ENCODE data around the gene GPR160.
A peak's percentile ranks its signal among the peaks of the same experiment; 100 is the strongest.
"Not testable (repeated sequence)": the region's sequence is repeated elsewhere in the genome, so short reads cannot be mapped to it uniquely, and the experiment has no call there.

Gene GPR160

GRCh38 chr3:170003881-170004356, 33.9 kb upstream of the GPR160 start:
- Histone ChIP-seq H3K9me3 (ENCODE audit: severe bottlenecking) (no peaks in the 10 kb centered on the region), H3K4me3 (ENCODE audit: low read depth, low read length) (no peak overlapping the region), H3K27ac (no peak overlapping the region), H3K36me3 (no peaks in the 10 kb centered on the region), H3K27me3 (ENCODE audit: insufficient read depth, low read depth, severe bottlenecking) (no peaks in the 10 kb centered on the region)
- TF ChIP-seq CTCF (IDR thresholded peaks at IDR 0.05; ENCODE audit: low read depth, low read length) = no peak
- no peak for DNase-seq

- H3K27me3 ChIP-seq (ENCODE audit: insufficient read depth, low read depth, severe bottlenecking) = no peaks in the 10 kb centered on the region
- H3K4me3 ChIP-seq (ENCODE audit: low read depth, low read length) = no peak overlapping the region
- DNase-seq = no peak
- H3K36me3 ChIP-seq = no peaks in the 10 kb centered on the region
- no peak for TF ChIP-seq CTCF (IDR thresholded peaks at IDR 0.05; ENCODE audit: low read depth, low read length)
- H3K9me3 ChIP-seq (ENCODE audit: severe bottlenecking) = no peaks in the 10 kb centered on the region
- no peak overlapping the region for H3K27ac ChIP-seq
Measured at GRCh38 chr3:170007031-170007663, 30.6 kb upstream of the GPR160 start.

GRCh38 chr3:170010498-170010897, 27.3 kb upstream of the GPR160 start:
- no peaks in the 10 kb centered on the region for H3K27me3 ChIP-seq (ENCODE audit: insufficient read depth, low read depth, severe bottlenecking)
- no peak for TF ChIP-seq CTCF (IDR thresholded peaks at IDR 0.05; ENCODE audit: low read depth, low read length)
- H3K36me3 ChIP-seq = no peaks in the 10 kb centered on the region
- DNase-seq = no peak
- H3K27ac ChIP-seq = no peak overlapping the region
- no peaks in the 10 kb centered on the region for H3K9me3 ChIP-seq (ENCODE audit: severe bottlenecking)
- no peak overlapping the region for H3K4me3 ChIP-seq (ENCODE audit: low read depth, low read length)

GRCh38 chr3:170012683-170013400, 25.0 kb upstream of the GPR160 start:
- no peaks in the 10 kb centered on the region for H3K36me3 ChIP-seq
- no peak for TF ChIP-seq CTCF (IDR thresholded peaks at IDR 0.05; ENCODE audit: low read depth, low read length)
- peak; percentile 38 for DNase-seq
- H3K27me3 ChIP-seq (ENCODE audit: insufficient read depth, low read depth, severe bottlenecking) = no peaks in the 10 kb centered on the region
- peak overlapping the region; percentile 75 for H3K27ac ChIP-seq
- peak overlapping the region; percentile 43 for H3K4me3 ChIP-seq (ENCODE audit: low read depth, low read length)
- no peaks in the 10 kb centered on the region for H3K9me3 ChIP-seq (ENCODE audit: severe bottlenecking)

GRCh38 chr3:170016057-170016456, 21.7 kb upstream of the GPR160 start:
- H3K4me3 ChIP-seq (ENCODE audit: low read depth, low read length) = no peak overlapping the region
- no peak for DNase-seq
- H3K9me3 ChIP-seq (ENCODE audit: severe bottlenecking) = no peaks in the 10 kb centered on the region
- no peaks in the 10 kb centered on the region for H3K36me3 ChIP-seq
- no peak for TF ChIP-seq CTCF (IDR thresholded peaks at IDR 0.05; ENCODE audit: low read depth, low read length)
- no peaks in the 10 kb centered on the region for H3K27me3 ChIP-seq (ENCODE audit: insufficient read depth, low read depth, severe bottlenecking)
- H3K27ac ChIP-seq = no peak overlapping the region

- DNase-seq; H3K27ac ChIP-seq; H3K4me3 ChIP-seq (ENCODE audit: low read depth, low read length); H3K9me3 ChIP-seq (ENCODE audit: severe bottlenecking); H3K36me3 ChIP-seq; H3K27me3 ChIP-seq (ENCODE audit: insufficient read depth, low read depth, severe bottlenecking): not testable (repeated sequence)
Measured at GRCh38 chr3:170019306-170019705, 18.5 kb upstream of the GPR160 start.

Data from WERI-Rb-1 (cell line).